HPDE6-E6E7 (cell line): ENCODE measurements around the gene WNT10A.

Experiments
- DNase-seq: peaks from one replicate; pipeline ENCODE4 v3.0.0; 2011; ENCODE audit warnings: missing footprints; ENCODE audit errors: extremely low spot score

The WNT10A gene

GRCh38 chr2:218877331-218877730 is 3.3 kb upstream of the WNT10A start:
- DNase-seq = no peak

GRCh38 chr2:218877891-218878290 is 2.8 kb upstream of the WNT10A start:
- DNase-seq = no peak

GRCh38 chr2:218878486-218878885 is 2.2 kb upstream of the WNT10A start:
- DNase-seq = no peak

GRCh38 chr2:218878926-218879761 is 1.5 kb upstream of the WNT10A start:
- DNase-seq = no peak

GRCh38 chr2:218879776-218880101 is 913 bp upstream of the WNT10A start:
- no peak for DNase-seq

GRCh38 chr2:218880859-218881594 is 375 bp downstream of the WNT10A start:
- DNase-seq = no peak

GRCh38 chr2:218881744-218882460 is 1.2 kb downstream of the WNT10A start:
- no peak for DNase-seq

GRCh38 chr2:218882461-218882816 is 1.8 kb downstream of the WNT10A start:
- no peak for DNase-seq

- no peak for DNase-seq
These were observed 2.3 kb downstream of the WNT10A start for GRCh38 chr2:218882866-218883366.

- no peak for DNase-seq
These were observed 3.1 kb downstream of the WNT10A start for GRCh38 chr2:218883491-218884490.

GRCh38 chr2:218884519-218884918 is 3.9 kb downstream of the WNT10A start:
- no peak for DNase-seq

- no peak for DNase-seq
These were observed 5.6 kb downstream of the WNT10A start for GRCh38 chr2:218885981-218886947.

- no peak for DNase-seq
These were observed 6.4 kb downstream of the WNT10A start for GRCh38 chr2:218887079-218887478.

GRCh38 chr2:218888341-218888740 is 7.7 kb downstream of the WNT10A start:
- DNase-seq = no peak

GRCh38 chr2:218889937-218890336 is 9.3 kb downstream of the WNT10A start:
- no peak for DNase-seq

- DNase-seq = no peak
These were observed 9.7 kb downstream of the WNT10A start for GRCh38 chr2:218890369-218890768.

GRCh38 chr2:218891275-218892135 is 10.9 kb downstream of the WNT10A start:
- no peak for DNase-seq

GRCh38 chr2:218892693-218893348 is 12.2 kb downstream of the WNT10A start:
- no peak for DNase-seq
